ENCODE data around the gene ZSCAN29. TPM values are rescaled to one million over a fixed set of nuclear protein-coding genes. Genes with fewer than 3 reads are reported as not detected.

ZSCAN29 gene
- total RNA-seq, 2 experiments from 2014 or later, result 7.1 to 7.4 TPM

DNA sequence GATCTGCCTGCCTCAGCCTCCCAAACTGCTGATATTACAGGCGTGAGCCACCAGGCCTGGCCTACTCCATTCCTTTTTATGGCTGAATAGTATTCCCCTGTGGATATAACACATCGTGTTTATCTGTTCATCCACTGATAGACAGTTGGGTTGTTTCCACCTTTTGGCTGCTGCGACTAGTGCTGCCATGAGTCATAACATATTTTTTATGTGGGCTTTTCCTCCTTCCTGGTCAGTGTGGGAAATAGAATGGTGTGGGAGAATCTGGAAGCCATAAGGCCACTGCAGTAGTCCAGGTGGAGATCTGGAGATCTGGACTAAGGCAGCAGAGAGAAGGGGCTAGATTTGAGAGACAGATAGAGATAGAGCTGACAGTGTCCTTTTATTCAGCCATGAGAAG, 56.7 kb downstream of the ZSCAN29 start:
- TF ChIP-seq, protein P1, sequence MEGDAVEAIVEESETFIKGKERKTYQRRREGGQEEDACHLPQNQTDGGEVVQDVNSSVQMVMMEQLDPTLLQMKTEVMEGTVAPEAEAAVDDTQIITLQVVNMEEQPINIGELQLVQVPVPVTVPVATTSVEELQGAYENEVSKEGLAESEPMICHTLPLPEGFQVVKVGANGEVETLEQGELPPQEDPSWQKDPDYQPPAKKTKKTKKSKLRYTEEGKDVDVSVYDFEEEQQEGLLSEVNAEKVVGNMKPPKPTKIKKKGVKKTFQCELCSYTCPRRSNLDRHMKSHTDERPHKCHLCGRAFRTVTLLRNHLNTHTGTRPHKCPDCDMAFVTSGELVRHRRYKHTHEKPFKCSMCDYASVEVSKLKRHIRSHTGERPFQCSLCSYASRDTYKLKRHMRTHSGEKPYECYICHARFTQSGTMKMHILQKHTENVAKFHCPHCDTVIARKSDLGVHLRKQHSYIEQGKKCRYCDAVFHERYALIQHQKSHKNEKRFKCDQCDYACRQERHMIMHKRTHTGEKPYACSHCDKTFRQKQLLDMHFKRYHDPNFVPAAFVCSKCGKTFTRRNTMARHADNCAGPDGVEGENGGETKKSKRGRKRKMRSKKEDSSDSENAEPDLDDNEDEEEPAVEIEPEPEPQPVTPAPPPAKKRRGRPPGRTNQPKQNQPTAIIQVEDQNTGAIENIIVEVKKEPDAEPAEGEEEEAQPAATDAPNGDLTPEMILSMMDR (IDR thresholded peaks at IDR 0.05), result no peak
- no peak overlapping the region for H3K4me3 ChIP-seq (ENCODE audit: low read length)
- H3K27me3 Mint-ChIP-seq, result peaks cover 71% of the 10 kb centered on the region
- no peaks in the 10 kb centered on the region for H3K9me3 Mint-ChIP-seq
- no peak overlapping the region for H3K27ac ChIP-seq (ENCODE audit: low read depth in 1 of 2, low read length in 2 of 2)
- no peaks in the 10 kb centered on the region for H3K36me3 Mint-ChIP-seq (ENCODE audit: low read depth)
- H3K27me3 ChIP-seq (ENCODE audit: control insufficient read depth in 1 of 2, insufficient read depth in 2 of 2, low read length in 2 of 2), result peaks cover 5 to 25% of the 10 kb centered on the region in 2 experiments
- DNase-seq (no peak), ATAC-seq (ENCODE audit: poor library complexity) (no peak)
- H3K27ac Mint-ChIP-seq, result no peak overlapping the region
- ChIA-PET CTCF (no interaction called here), POLR2A (no interaction called here)
- H3K9me3 ChIP-seq (ENCODE audit: control insufficient read depth in 1 of 2, insufficient read depth in 1 of 2, low read length in 2 of 2), result no peaks in the 10 kb centered on the region
- H3K36me3 ChIP-seq (ENCODE audit: insufficient read depth, low read length), result no peaks in the 10 kb centered on the region
- intact Hi-C loops (cut with DNase I, micrococcal nuclease), result no loop called here
- no peaks in the 10 kb centered on the region for H3K4me1 Mint-ChIP-seq (ENCODE audit: low read depth)
- H3K4me1 ChIP-seq (ENCODE audit: insufficient read depth, low read length), result no peaks in the 10 kb centered on the region
- H3K4me3 Mint-ChIP-seq, result no peak overlapping the region

DNA sequence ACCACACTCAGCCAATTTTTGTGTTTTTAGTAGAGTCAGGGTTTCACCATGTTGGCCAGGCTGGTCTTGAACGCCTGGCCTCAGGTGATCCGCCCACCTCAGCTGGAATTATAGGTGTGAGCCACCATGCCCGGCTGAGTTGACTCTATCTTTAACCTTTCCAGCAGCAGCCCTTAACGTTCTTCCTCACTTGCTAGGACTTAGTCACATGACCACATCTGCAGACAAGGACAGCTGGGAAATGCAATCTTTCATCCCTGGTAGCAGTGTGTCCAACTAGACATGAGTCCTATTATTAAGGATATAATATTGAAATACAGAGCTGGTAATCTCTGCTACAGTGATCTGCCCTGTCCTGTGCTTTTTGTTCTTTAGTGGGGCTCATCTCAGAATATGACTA, 58.5 kb downstream of the ZSCAN29 start:
- H3K27me3 Mint-ChIP-seq, result peaks cover 68% of the 10 kb centered on the region

More for the DNA sequence above, 58.5 kb downstream of the ZSCAN29 start:
- intact Hi-C loops (cut with DNase I, micrococcal nuclease), result no loop called here
- H3K27me3 ChIP-seq (ENCODE audit: control insufficient read depth in 1 of 2, insufficient read depth in 2 of 2, low read length in 2 of 2), result peaks cover 5 to 27% of the 10 kb centered on the region in 2 experiments
- no peak overlapping the region for H3K27ac ChIP-seq (ENCODE audit: low read depth in 1 of 2, low read length in 2 of 2)
- no peaks in the 10 kb centered on the region for H3K4me1 ChIP-seq (ENCODE audit: insufficient read depth, low read length)
- TF ChIP-seq, protein P1 (IDR thresholded peaks at IDR 0.05), result no peak
- Mint-ChIP-seq H3K27ac (no peak overlapping the region), H3K36me3 (ENCODE audit: low read depth) (no peaks in the 10 kb centered on the region), H3K4me1 (ENCODE audit: low read depth) (no peaks in the 10 kb centered on the region), H3K4me3 (no peak overlapping the region), H3K9me3 (no peaks in the 10 kb centered on the region)
- no peaks in the 10 kb centered on the region for H3K36me3 ChIP-seq (ENCODE audit: insufficient read depth, low read length)
- ATAC-seq (ENCODE audit: poor library complexity) (no peak), DNase-seq (no peak)
- CTCF ChIA-PET, result no interaction called here
- POLR2A ChIA-PET, result no interaction called here
- H3K9me3 ChIP-seq (ENCODE audit: control insufficient read depth in 1 of 2, insufficient read depth in 1 of 2, low read length in 2 of 2), result no peaks in the 10 kb centered on the region
- no peak overlapping the region for H3K4me3 ChIP-seq (ENCODE audit: low read length)

Other genes with a start within 250 kb of the ZSCAN29 start
- 10 to 100 TPM; 17.5 to 22.5 TPM for gene TMEM62, start 237.5 kb downstream of the ZSCAN29 start, total RNA-seq
- gene CCNDBP1, start 185.6 kb downstream of the ZSCAN29 start, total RNA-seq, result 100 to 1,000 TPM in 1 of 2 experiments, 10 to 100 TPM in 1; 92.3 to 103 TPM
- not detected for gene EPB42, start 150.0 kb downstream of the ZSCAN29 start, total RNA-seq
- not detected for gene TGM5, start 104.1 kb downstream of the ZSCAN29 start, total RNA-seq
- not detected for gene TGM7, start 68.8 kb downstream of the ZSCAN29 start, total RNA-seq
- gene LCMT2, start 40.5 kb downstream of the ZSCAN29 start, total RNA-seq, result 1 to 10 TPM; 5.8 to 5.9 TPM
- gene TUBGCP4, start 58 bp upstream of the ZSCAN29 start, total RNA-seq, result 1 to 10 TPM; 4.1 to 5.9 TPM
- 10 to 100 TPM; 43.0 to 44.6 TPM for gene TP53BP1, start 122.1 kb upstream of the ZSCAN29 start, total RNA-seq
- 1 to 10 TPM; 1.2 to 1.5 TPM for gene MAP1A, start 146.6 kb upstream of the ZSCAN29 start, total RNA-seq
- gene PPIP5K1, start 219.2 kb upstream of the ZSCAN29 start, total RNA-seq, result 10 to 100 TPM; 16.9 to 23.8 TPM
- not detected for gene CKMT1B, start 223.0 kb upstream of the ZSCAN29 start, total RNA-seq
- 1 to 10 TPM; 1.7 to 2.1 TPM for gene STRC, start 247.8 kb upstream of the ZSCAN29 start, total RNA-seq

All from CD4-positive, alpha-beta T cell (primary cell).